IPS DF 6.9 (cell line): ENCODE data around the gene CDH15.

ENCODE experiments used
- DNase-seq: peaks from one replicate; pipeline ENCODE4 v3.0.0-alpha.2; 2013; ENCODE audit warnings: low read depth, low spot score
- H3K27ac ChIP-seq: one replicate; pipeline ENCODE4 v1.5.1; 2013; ENCODE audit warnings: low read length, control low read depth
- H3K27me3 ChIP-seq: 2 replicates; pipeline ENCODE4 v1.6.1; 2013; ENCODE audit warnings: mild to moderate bottlenecking, low read length; ENCODE audit not compliant: control insufficient read depth, insufficient read depth
- H3K36me3 ChIP-seq: 2 replicates; pipeline ENCODE4 v1.6.1; 2013; ENCODE audit warnings: low read length; ENCODE audit not compliant: control insufficient read depth, insufficient read depth
- H3K4me1 ChIP-seq: 2 replicates; pipeline ENCODE4 v1.6.1; 2013; ENCODE audit warnings: low read length; ENCODE audit not compliant: control insufficient read depth, insufficient read depth
- H3K4me3 ChIP-seq: 2 replicates; pipeline ENCODE4 v1.5.1; 2013; ENCODE audit warnings: mild to moderate bottlenecking, low read length
- H3K9me3 ChIP-seq: 2 replicates; pipeline ENCODE4 v1.6.1; 2013; ENCODE audit warnings: low read length, inconsistent platforms; ENCODE audit not compliant: control insufficient read depth, insufficient read depth
- WGBS: extraction: QIAGEN DNeasy Blood & Tissue Kit; methylation state at CpG from one replicate; pipeline ENCODE4 v1.1.7; 2013; ENCODE audit warnings: mixed read lengths, missing lambda C conversion rate; ENCODE audit not compliant: insufficient read length, insufficient coverage; 5-methylcytosine and 5-hydroxymethylcytosine counted together

Gene CDH15

GRCh38 chr16:89171216-89172170 is at the start of gene CDH15:
TSS of gene CDH15 (plus strand) at chr16:89171748. CDS start at chr16:89171832, 84 bp downstream.
- DNase-seq, result peak; percentile 93
- Histone ChIP-seq H3K4me1 (peaks cover 8% of the 10 kb centered on the region; the same call in 1 of the 2 replicates), H3K27me3 (no peaks in the 10 kb centered on the region), H3K9me3 (no peaks in the 10 kb centered on the region), H3K4me3 (peak within 1 kb of the TSS; percentile 29; the same call in 1 of the 2 replicates), H3K27ac (no peak within 1 kb of the TSS), H3K36me3 (no peaks in the 10 kb centered on the region)
- no CpG with 5 or more reads among the region's 74 CpGs for WGBS

GRCh38 chr16:89122322-89122851 is 49.2 kb upstream of the CDH15 start:
- no peak for DNase-seq
- Histone ChIP-seq H3K27me3 (no peaks in the 10 kb centered on the region), H3K27ac (no peak overlapping the region), H3K36me3 (peaks cover 21% of the 10 kb centered on the region), H3K4me1 (no peaks in the 10 kb centered on the region; the same call in 1 of the 2 replicates), H3K4me3 (no peak overlapping the region), H3K9me3 (no peaks in the 10 kb centered on the region)
- WGBS, result no CpG with 5 or more reads among the region's 11 CpGs

- Histone ChIP-seq H3K9me3 (no peaks in the 10 kb centered on the region), H3K36me3 (peaks cover 19% of the 10 kb centered on the region), H3K27me3 (no peaks in the 10 kb centered on the region), H3K27ac (no peak overlapping the region), H3K4me3 (no peak overlapping the region), H3K4me1 (no peaks in the 10 kb centered on the region; the same call in 1 of the 2 replicates)
- no CpG with 5 or more reads among the region's 25 CpGs for WGBS
- no peak for DNase-seq
These were observed 48.3 kb upstream of the CDH15 start for GRCh38 chr16:89123001-89123830.

- Histone ChIP-seq H3K9me3 (no peaks in the 10 kb centered on the region), H3K36me3 (peaks cover 19% of the 10 kb centered on the region), H3K4me1 (no peaks in the 10 kb centered on the region; the same call in 1 of the 2 replicates), H3K27ac (no peak overlapping the region), H3K4me3 (no peak overlapping the region), H3K27me3 (no peaks in the 10 kb centered on the region)
- DNase-seq, result no peak
- WGBS, result no CpG with 5 or more reads among the region's 12 CpGs
These were observed 47.8 kb upstream of the CDH15 start for GRCh38 chr16:89123831-89124100.

- H3K9me3 ChIP-seq, result no peaks in the 10 kb centered on the region
- no peaks in the 10 kb centered on the region for H3K27me3 ChIP-seq
- no peak overlapping the region for H3K4me3 ChIP-seq
- H3K27ac ChIP-seq, result no peak overlapping the region
- WGBS, result no CpG with 5 or more reads among the region's 1 CpG
- no peak for DNase-seq
- peaks cover 8% of the 10 kb centered on the region for H3K36me3 ChIP-seq
- no peaks in the 10 kb centered on the region for H3K4me1 ChIP-seq
These were observed 42.2 kb upstream of the CDH15 start for GRCh38 chr16:89129378-89129777.

GRCh38 chr16:89130448-89130847 is 41.1 kb upstream of the CDH15 start:
- H3K9me3 ChIP-seq, result no peaks in the 10 kb centered on the region
- H3K4me1 ChIP-seq, result no peaks in the 10 kb centered on the region
- H3K36me3 ChIP-seq, result peaks cover 5% of the 10 kb centered on the region
- H3K4me3 ChIP-seq, result no peak overlapping the region
- WGBS, result no CpG with 5 or more reads among the region's 5 CpGs
- DNase-seq, result no peak
- H3K27ac ChIP-seq, result no peak overlapping the region
- H3K27me3 ChIP-seq, result no peaks in the 10 kb centered on the region

- Histone ChIP-seq H3K4me1 (no peaks in the 10 kb centered on the region), H3K27me3 (no peaks in the 10 kb centered on the region), H3K4me3 (no peak overlapping the region), H3K9me3 (no peaks in the 10 kb centered on the region), H3K36me3 (peaks cover 5% of the 10 kb centered on the region), H3K27ac (no peak overlapping the region)
- DNase-seq, result no peak
- WGBS, result no CpG with 5 or more reads among the region's 17 CpGs
These were observed 39.8 kb upstream of the CDH15 start for GRCh38 chr16:89131783-89132182.

GRCh38 chr16:89132194-89133005 is 39.1 kb upstream of the CDH15 start:
- H3K36me3 ChIP-seq, result peaks cover 5% of the 10 kb centered on the region
- H3K27me3 ChIP-seq, result no peaks in the 10 kb centered on the region
- no peaks in the 10 kb centered on the region for H3K9me3 ChIP-seq
- DNase-seq, result no peak
- H3K4me1 ChIP-seq, result no peaks in the 10 kb centered on the region
- no peak overlapping the region for H3K27ac ChIP-seq
- WGBS, result no CpG with 5 or more reads among the region's 22 CpGs
- H3K4me3 ChIP-seq, result no peak overlapping the region

- Histone ChIP-seq H3K27ac (no peak overlapping the region), H3K27me3 (no peaks in the 10 kb centered on the region), H3K9me3 (no peaks in the 10 kb centered on the region), H3K4me1 (no peaks in the 10 kb centered on the region), H3K36me3 (peaks cover 5% of the 10 kb centered on the region), H3K4me3 (no peak overlapping the region)
- WGBS, result no CpG with 5 or more reads among the region's 25 CpGs
- no peak for DNase-seq
These were observed 38.0 kb upstream of the CDH15 start for GRCh38 chr16:89133457-89134127.
